ENCODE results near the gene TP53I13. TPM values are rescaled to one million over a fixed set of nuclear protein-coding genes. Genes with fewer than 3 reads are reported as not detected.

The TP53I13 gene
- total RNA-seq, 1 donor from 2014 or later, result 31.7 TPM

DNA sequence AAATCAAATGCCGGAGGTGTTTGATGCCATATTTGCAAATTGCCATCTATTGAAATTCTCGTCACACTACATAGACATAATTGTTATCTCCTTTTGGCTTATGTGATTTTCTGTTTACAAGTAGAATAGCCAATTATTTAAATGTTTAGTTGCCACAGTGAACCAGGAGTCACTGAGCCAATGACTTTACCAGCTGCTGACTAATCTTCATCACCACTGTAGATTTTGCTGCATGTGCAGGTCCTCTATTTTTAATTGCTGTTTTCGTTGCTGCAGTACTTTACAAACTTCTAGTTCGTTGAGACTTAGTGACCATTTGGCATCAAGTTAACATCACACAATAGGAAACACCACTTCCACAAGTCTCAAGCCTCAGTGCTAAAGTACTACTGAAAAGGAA is 24.4 kb upstream of the TP53I13 start:
- H3K9me3 ChIP-seq (ENCODE audit: insufficient read depth, low read depth, low read length), result no peaks in the 10 kb centered on the region

GRCh38 chr17:29546085-29546484 is 22.4 kb upstream of the TP53I13 start:
- Mint-ChIP-seq H3K9me3 (ENCODE audit: unreplicated experiment) (no peaks in the 10 kb centered on the region), H3K4me3 (ENCODE audit: unreplicated experiment) (no peak overlapping the region), H3K27me3 (ENCODE audit: low read depth, unreplicated experiment) (no peaks in the 10 kb centered on the region), H3K27ac (ENCODE audit: unreplicated experiment) (no peak overlapping the region), H3K36me3 (ENCODE audit: low read depth, unreplicated experiment) (peaks cover 13% of the 10 kb centered on the region), H3K4me1 (ENCODE audit: low read depth, unreplicated experiment) (peaks cover 3% of the 10 kb centered on the region)
- H3K27me3 ChIP-seq (ENCODE audit: insufficient read depth, low read length), result no peaks in the 10 kb centered on the region
- peaks cover 16% of the 10 kb centered on the region for H4K20me1 ChIP-seq (ENCODE audit: insufficient read depth, low read length)
- H2AFZ ChIP-seq (ENCODE audit: low read depth, low read length), result no peak overlapping the region
- no peak overlapping the region for H3K27ac ChIP-seq (ENCODE audit: low read depth, low read length)
- H3K4me2 ChIP-seq (ENCODE audit: low read length), result no peak overlapping the region
- peaks cover 18% of the 10 kb centered on the region for H3K36me3 ChIP-seq (ENCODE audit: insufficient read depth, low read length)
- FAIRE-seq (no peak), DNase-seq (ENCODE audit: low read depth) (no peak)
- H3K9me3 ChIP-seq (ENCODE audit: insufficient read depth, low read depth, low read length), result no peaks in the 10 kb centered on the region
- H3K9ac ChIP-seq (ENCODE audit: low read length), result no peak overlapping the region
- TF ChIP-seq CTCF (IDR thresholded peaks at IDR 0.05; ENCODE audit: insufficient read depth, low read depth, low read length) (no peak), EZH2 (IDR thresholded peaks at IDR 0.05; ENCODE audit: insufficient read depth, low read length) (no peak)
- H3K79me2 ChIP-seq (ENCODE audit: insufficient read depth, low read length), result no peaks in the 10 kb centered on the region
- H3K4me3 ChIP-seq (ENCODE audit: insufficient read depth, low read depth, low read length), result no peak overlapping the region
- H3K4me1 ChIP-seq (ENCODE audit: insufficient read depth, low read length), result peaks cover 4% of the 10 kb centered on the region

More for the DNA sequence above, 24.4 kb upstream of the TP53I13 start:
- no peaks in the 10 kb centered on the region for H3K27me3 ChIP-seq (ENCODE audit: insufficient read depth, low read length)
- no peaks in the 10 kb centered on the region for H3K27me3 Mint-ChIP-seq (ENCODE audit: low read depth, unreplicated experiment)
- H3K27ac Mint-ChIP-seq (ENCODE audit: unreplicated experiment), result no peak overlapping the region
- TF ChIP-seq CTCF (IDR thresholded peaks at IDR 0.05; ENCODE audit: insufficient read depth, low read depth, low read length), result no peak
- FAIRE-seq (no peak), DNase-seq (ENCODE audit: low read depth) (no peak)
- H2AFZ ChIP-seq (ENCODE audit: low read depth, low read length), result no peak overlapping the region
- H3K36me3 ChIP-seq (ENCODE audit: insufficient read depth, low read length), result peaks cover 18% of the 10 kb centered on the region
- no peaks in the 10 kb centered on the region for H3K4me1 Mint-ChIP-seq (ENCODE audit: low read depth, unreplicated experiment)
- no peak overlapping the region for H3K4me2 ChIP-seq (ENCODE audit: low read length)
- H3K4me3 Mint-ChIP-seq (ENCODE audit: unreplicated experiment), result no peak overlapping the region
- H3K36me3 Mint-ChIP-seq (ENCODE audit: low read depth, unreplicated experiment), result peaks cover 13% of the 10 kb centered on the region
- H3K9ac ChIP-seq (ENCODE audit: low read length), result no peak overlapping the region
- H4K20me1 ChIP-seq (ENCODE audit: insufficient read depth, low read length), result peaks cover 8% of the 10 kb centered on the region
- no peaks in the 10 kb centered on the region for H3K79me2 ChIP-seq (ENCODE audit: insufficient read depth, low read length)
- no peaks in the 10 kb centered on the region for H3K4me1 ChIP-seq (ENCODE audit: insufficient read depth, low read length)
- H3K4me3 ChIP-seq (ENCODE audit: insufficient read depth, low read depth, low read length), result no peak overlapping the region
- no peak overlapping the region for H3K27ac ChIP-seq (ENCODE audit: low read depth, low read length)
- H3K9me3 Mint-ChIP-seq (ENCODE audit: unreplicated experiment), result no peaks in the 10 kb centered on the region

DNA sequence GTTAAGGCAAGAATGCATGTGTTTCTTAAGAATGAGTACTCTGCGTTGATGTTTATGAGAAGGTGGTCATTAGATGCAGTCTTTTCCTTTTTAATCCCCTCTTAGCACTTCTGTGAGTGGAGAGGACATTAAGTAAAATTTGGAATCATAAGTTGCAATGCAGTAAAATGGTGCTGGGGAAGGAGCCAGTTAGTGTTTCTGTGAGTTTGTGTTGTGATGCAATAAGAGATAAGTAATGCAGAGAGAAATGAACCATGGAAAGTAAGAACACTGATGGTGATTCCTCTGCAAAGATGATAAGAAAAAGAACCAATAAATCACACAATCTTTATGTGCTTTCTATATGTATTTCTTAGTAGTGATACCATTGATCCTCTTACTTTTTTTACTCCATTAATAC is 21.7 kb upstream of the TP53I13 start:
- H3K36me3 ChIP-seq (ENCODE audit: insufficient read depth, low read length), result peaks cover 18% of the 10 kb centered on the region

More for the DNA sequence above, 21.7 kb upstream of the TP53I13 start:
- Mint-ChIP-seq H3K9me3 (ENCODE audit: unreplicated experiment) (no peaks in the 10 kb centered on the region), H3K4me1 (ENCODE audit: low read depth, unreplicated experiment) (peaks cover 3% of the 10 kb centered on the region), H3K27me3 (ENCODE audit: low read depth, unreplicated experiment) (no peaks in the 10 kb centered on the region), H3K27ac (ENCODE audit: unreplicated experiment) (no peak overlapping the region), H3K4me3 (ENCODE audit: unreplicated experiment) (no peak overlapping the region), H3K36me3 (ENCODE audit: low read depth, unreplicated experiment) (peaks cover 13% of the 10 kb centered on the region)
- H4K20me1 ChIP-seq (ENCODE audit: insufficient read depth, low read length), result peaks cover 16% of the 10 kb centered on the region
- no peak for TF ChIP-seq EZH2 (IDR thresholded peaks at IDR 0.05; ENCODE audit: insufficient read depth, low read length)
- no peak for TF ChIP-seq CTCF (IDR thresholded peaks at IDR 0.05; ENCODE audit: insufficient read depth, low read depth, low read length)
- no peak overlapping the region for H2AFZ ChIP-seq (ENCODE audit: low read depth, low read length)
- FAIRE-seq (peak; percentile 17), DNase-seq (ENCODE audit: low read depth) (no peak)
- no peak overlapping the region for H3K4me3 ChIP-seq (ENCODE audit: insufficient read depth, low read depth, low read length)
- H3K9ac ChIP-seq (ENCODE audit: low read length), result no peak overlapping the region
- peaks cover 4% of the 10 kb centered on the region for H3K4me1 ChIP-seq (ENCODE audit: insufficient read depth, low read length)
- H3K79me2 ChIP-seq (ENCODE audit: insufficient read depth, low read length), result no peaks in the 10 kb centered on the region
- no peak overlapping the region for H3K27ac ChIP-seq (ENCODE audit: low read depth, low read length)
- no peaks in the 10 kb centered on the region for H3K27me3 ChIP-seq (ENCODE audit: insufficient read depth, low read length)
- no peaks in the 10 kb centered on the region for H3K9me3 ChIP-seq (ENCODE audit: insufficient read depth, low read depth, low read length)
- no peak overlapping the region for H3K4me2 ChIP-seq (ENCODE audit: low read length)

Data from astrocyte (in vitro differentiated cells and primary cell).